AG04450 (cell line): Measurements from ENCODE around the gene DLG3. TPM values are rescaled to one million over a fixed set of nuclear protein-coding genes. Genes with fewer than 3 reads are reported as not detected.

ENCODE experiments used
- CTCF ChIA-PET: fragments of 300-600, 350-600 bp; formaldehyde crosslinking; extraction: SDS; loops from one replicate; lab custom pipeline; 2022; ENCODE audit warnings: antibody characterized with exemption, inconsistent platforms; lab: Charles Lee
- POLR2A ChIA-PET: fragments of 350-600 bp; formaldehyde crosslinking; extraction: SDS; loops from one replicate; lab custom pipeline; 2021; ENCODE audit warnings: antibody characterized with exemption, inconsistent platforms; lab: Yijun Ruan, JAX
- DNase-seq: peaks from one replicate; pipeline ENCODE4 v3.0.0-alpha.2; 2011; ENCODE audit warnings: low read depth, low spot score
- H3K27ac ChIP-seq: one replicate; pipeline ENCODE4 v1.5.1; 2012; ENCODE audit warnings: low read depth, low read length, control low read depth
- H3K27me3 ChIP-seq: one replicate; pipeline ENCODE4 v1.6.0; 2012; ENCODE audit warnings: low read length; ENCODE audit not compliant: control insufficient read depth, insufficient read depth
- H3K4me3 ChIP-seq: 2 replicates; pipeline ENCODE4 v1.5.1; 2011; ENCODE audit warnings: mild to moderate bottlenecking, low read depth, low read length, control low read depth
- H3K9me3 ChIP-seq: 2 replicates; pipeline ENCODE4 v1.5.1; 2012; ENCODE audit warnings: low read length; ENCODE audit not compliant: control insufficient read depth, insufficient read depth
- CTCF ChIP-seq: IDR thresholded peaks from 2 replicates; pipeline ENCODE4 v1.5.1; 2011; ENCODE audit warnings: low read depth, low read length, control low read depth, inconsistent platforms
- polyA plus RNA-seq: library from polyadenylated mRNA; depleted of rRNA; stranded (reverse); fragments of >200 nt; gene quantifications from 2 replicates; pipeline ENCODE4 v1.2.3, GENCODE V29; 2011

Gene DLG3
- polyA plus RNA-seq, 1 experiment, result 29.2 TPM

GRCh38 chrX:70436343-70436742 is 8.3 kb upstream of the DLG3 start:
- TF ChIP-seq CTCF, result no peak
- CTCF ChIA-PET, result interaction anchor here (1.0 to 3.7 kb wide), 4 partner anchors 12 to 303 kb away, joined by 3 to 19 read pairs (median 14); partner anchors contain the start of gene IGBP1
- Histone ChIP-seq H3K9me3 (no peaks in the 10 kb centered on the region), H3K27me3 (peaks cover 1% of the 10 kb centered on the region), H3K27ac (no peak overlapping the region), H3K4me3 (no peak overlapping the region)
- no peak for DNase-seq
- POLR2A ChIA-PET, result interaction anchor here (1.2 kb wide), 1 partner anchor 303 kb away, joined by 3 read pairs; the partner anchor contains the start of gene IGBP1

DNA sequence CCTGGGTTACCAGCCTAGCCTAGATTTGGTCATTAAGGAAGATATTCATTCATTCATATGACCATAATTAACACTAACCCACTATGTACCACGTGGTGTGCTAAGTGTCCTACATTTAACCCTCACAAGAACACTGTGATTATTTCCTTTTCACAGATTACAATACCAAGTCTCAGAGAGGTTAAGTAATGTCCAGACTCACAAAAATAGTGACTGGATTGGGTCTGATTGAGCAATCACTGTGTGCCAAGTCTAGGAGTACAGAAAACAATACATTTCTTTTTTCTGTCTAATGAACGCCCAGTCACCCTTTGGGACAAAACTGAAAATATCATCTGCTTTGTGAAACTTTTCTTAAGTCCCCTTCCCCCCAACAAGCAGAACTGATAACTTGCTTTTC is 7.6 kb upstream of the DLG3 start:
- Histone ChIP-seq H3K27ac (no peak overlapping the region), H3K27me3 (peaks cover 2% of the 10 kb centered on the region), H3K9me3 (no peaks in the 10 kb centered on the region), H3K4me3 (no peak overlapping the region)
- no peak for TF ChIP-seq CTCF
- POLR2A ChIA-PET, result interaction anchor here (1.2 kb wide), 1 partner anchor 304 kb away, joined by 3 read pairs; the partner anchor contains the start of gene IGBP1
- DNase-seq, result no peak
- CTCF ChIA-PET, result interaction anchor here (2.2 to 3.6 kb wide), 2 partner anchors 117 to 304 kb away, joined by 12 to 17 read pairs; partner anchors contain the start of gene IGBP1

- ChIA-PET POLR2A (no interaction called here), CTCF (no interaction called here)
- Histone ChIP-seq H3K4me3 (no peak overlapping the region), H3K27ac (no peak overlapping the region), H3K9me3 (no peaks in the 10 kb centered on the region), H3K27me3 (peaks cover 4% of the 10 kb centered on the region)
- no peak for TF ChIP-seq CTCF
- no peak for DNase-seq
Observed at GRCh38 chrX:70437921-70438665, 6.5 kb upstream of the DLG3 start.

- CTCF ChIA-PET, result no interaction called here
- no peaks in the 10 kb centered on the region for H3K9me3 ChIP-seq
- POLR2A ChIA-PET, result no interaction called here
- DNase-seq, result no peak
- TF ChIP-seq CTCF, result no peak
- H3K27ac ChIP-seq, result no peak overlapping the region
- peaks cover 4% of the 10 kb centered on the region for H3K27me3 ChIP-seq
- H3K4me3 ChIP-seq, result no peak overlapping the region
Observed at GRCh38 chrX:70439016-70439415, 5.6 kb upstream of the DLG3 start.

DNA sequence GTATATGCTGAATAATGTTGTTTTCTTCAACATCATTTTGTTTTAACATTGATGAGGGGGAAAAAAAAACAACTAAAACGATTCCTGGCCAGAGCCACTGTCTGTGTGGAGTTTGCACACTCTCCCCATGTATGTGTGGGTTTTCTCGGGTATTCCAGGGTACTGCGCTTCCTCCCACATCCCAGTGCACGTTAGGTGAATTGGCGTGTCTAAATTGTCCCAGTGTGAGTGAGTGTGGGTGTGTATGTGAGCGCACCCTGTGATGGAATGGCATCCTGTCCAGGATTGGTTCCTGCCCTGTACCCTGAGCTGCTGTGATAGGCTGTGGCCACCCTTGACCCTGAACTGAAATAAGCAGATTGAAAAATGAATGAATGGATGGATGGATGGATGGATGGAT is 2.4 kb upstream of the DLG3 start:
- ChIA-PET CTCF (no interaction called here), POLR2A (no interaction called here)
- Histone ChIP-seq H3K27ac (no peak overlapping the region), H3K4me3 (no peak overlapping the region), H3K27me3 (peaks cover 10% of the 10 kb centered on the region), H3K9me3 (no peaks in the 10 kb centered on the region)
- DNase-seq, result no peak
- TF ChIP-seq CTCF, result no peak
